ENCODE measurements around the gene SCGN.

DNA sequence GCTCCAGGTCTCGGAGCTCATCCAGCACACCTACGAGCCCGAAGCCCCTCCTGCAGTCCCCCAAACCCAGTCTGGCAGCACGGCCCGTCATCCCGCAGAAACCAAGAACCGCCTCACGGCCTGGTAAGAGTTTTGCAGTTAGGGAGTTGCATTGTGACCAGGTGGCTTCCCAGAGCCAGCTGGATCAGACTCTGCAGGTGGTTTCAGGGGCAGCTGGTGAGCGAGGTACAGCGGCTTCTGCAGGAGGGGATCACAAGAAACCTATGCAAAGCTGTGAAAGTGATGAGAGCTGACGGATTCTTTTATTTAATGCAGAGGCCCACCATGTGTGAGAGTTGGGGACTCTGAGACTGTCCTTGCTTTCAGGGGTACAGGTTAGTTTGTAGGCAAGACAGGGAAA, 45.9 kb upstream of the SCGN start:
- TF ChIP-seq EP300 (IDR thresholded peaks at IDR 0.05; ENCODE audit: borderline replicate concordance) (no peak), TAF1 (IDR thresholded peaks at IDR 0.05; ENCODE audit: low read depth) (no peak)
